ENCODE results near the gene SBK2. TPM values are rescaled to one million over a fixed set of nuclear protein-coding genes. Genes with fewer than 3 reads are reported as not detected.
A peak's percentile ranks its signal among the peaks of the same experiment; 100 is the strongest.

The SBK2 gene
- total RNA-seq, 1 experiment from 2014 or later: not detected

- peak; percentile 99 for DNase-seq (ENCODE audit: low read depth)
Observed at GRCh38 chr19:55486971-55487923, 49.7 kb downstream of the SBK2 start.

- DNase-seq (ENCODE audit: low read depth): peak; percentile 64
Observed at GRCh38 chr19:55486043-55486970, 50.6 kb downstream of the SBK2 start.

DNA sequence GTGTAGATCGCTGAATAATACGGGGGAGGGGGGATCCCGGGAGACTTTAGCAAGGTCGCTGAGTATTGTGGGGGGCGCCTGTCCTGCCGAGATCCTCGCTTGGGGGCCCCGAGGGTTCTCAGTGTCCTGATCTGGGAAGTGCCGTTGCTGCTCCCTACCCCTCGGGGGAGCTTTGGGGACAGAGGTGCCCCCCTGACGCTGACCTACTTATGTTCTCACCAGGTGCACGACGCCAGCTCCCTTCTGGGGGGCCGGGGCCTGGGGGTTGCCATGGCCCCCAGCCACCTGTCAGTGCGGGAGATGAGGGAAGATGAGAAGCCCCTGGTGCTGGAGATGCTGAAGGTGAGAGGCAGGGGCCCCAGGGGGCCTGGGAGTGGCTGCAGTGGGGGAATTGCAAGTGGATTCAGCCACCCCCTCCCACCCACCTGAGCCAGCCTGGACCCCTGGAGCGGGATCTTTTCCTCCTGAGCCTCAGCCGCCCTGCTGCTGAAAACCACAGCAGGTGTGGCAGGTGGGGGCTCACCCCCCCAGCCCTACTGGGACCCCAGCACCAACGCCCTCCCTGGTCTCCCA, 51.4 kb downstream of the SBK2 start:
- DNase-seq (ENCODE audit: low read depth): no peak

DNA sequence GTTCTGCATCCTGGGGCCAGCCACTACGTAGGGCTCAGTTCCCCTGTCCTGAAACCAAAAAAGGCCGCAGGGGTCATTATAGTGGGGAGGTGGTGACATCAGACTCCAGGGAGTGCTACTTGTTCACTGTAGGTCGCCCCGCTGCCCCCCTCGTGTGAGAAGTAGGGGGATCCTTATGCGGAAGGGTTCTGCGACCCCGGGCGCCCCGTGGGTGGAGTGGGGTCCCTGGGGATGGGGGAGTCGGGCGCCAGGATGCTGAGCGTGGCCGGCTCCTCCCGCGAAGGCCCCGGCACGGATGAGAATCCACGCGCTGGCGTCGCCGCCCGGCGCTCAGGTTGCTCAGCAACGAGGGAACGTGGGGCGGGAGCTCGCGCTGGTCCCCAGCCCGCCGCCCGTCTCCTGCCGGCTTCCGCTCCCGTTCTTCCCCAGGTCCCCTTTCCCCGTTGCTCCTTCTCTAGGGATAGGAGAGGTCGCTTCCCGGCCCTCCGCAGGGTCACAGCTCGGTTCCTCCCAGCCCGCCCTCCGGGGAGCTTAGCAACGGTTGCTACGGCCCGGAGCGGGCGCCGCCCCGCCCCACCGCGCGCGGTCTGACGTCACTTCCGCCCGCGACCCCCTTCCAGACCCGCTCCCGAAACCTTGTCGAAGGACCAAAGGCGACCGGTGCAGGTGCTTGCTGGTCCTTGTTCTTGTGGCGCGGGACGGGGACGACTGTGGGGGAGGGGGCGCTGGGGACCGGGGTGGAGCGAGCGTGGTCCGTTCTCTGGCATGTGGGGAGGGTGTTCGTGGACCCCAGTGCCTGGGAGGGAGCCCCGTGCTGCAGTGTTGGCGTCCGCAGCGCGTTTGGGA, 52.1 kb downstream of the SBK2 start, which contains the start of gene NAT14:
Gene NAT14, plus strand, starts transcription at position 596 of the 846 bp plus-strand sequence. CDS start 521 bp downstream, outside the sequence.
- peak; percentile 68 for DNase-seq (ENCODE audit: low read depth)

DNA sequence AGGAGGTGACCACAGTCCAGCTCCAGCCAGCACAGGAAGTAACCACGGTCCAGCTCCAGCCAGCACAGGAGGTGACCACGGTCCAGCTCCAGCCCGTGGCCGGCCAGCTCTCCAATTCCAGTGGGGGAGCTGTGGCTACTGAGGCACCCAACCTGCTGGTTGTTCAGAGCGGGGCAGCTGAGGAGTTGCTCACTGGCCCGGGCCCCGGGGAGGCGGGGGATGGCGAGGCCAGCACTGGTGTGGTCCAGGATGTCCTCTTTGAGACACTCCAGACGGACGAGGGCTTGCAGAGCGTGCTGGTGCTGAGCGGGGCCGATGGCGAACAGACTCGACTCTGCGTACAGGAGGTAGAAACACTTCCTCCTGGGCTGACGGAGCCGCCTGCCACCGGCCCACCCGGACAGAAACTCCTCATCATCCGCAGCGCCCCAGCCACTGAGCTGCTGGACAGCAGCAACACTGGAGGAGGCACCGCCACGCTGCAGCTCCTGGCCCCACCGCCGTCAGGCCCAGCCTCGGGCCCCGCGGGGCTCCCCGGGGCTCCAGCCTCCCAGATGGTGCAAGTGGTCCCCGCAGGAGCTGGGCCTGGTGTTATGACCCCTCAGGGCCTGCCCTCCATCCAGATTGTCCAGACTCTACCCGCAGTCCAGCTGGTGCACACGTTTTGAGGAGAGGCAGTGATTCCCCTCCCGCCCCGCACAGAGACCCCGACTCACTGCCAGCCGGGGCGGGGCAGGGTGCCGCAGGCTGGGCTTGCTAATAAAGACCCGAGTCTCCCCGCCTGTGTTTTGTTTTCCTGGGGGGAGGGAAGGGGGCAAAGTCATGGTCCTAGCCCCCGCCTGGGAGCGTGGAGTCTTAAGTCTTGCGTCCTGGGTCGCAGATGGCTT, 53.0 kb downstream of the SBK2 start:
- DNase-seq (ENCODE audit: low read depth): no peak

GRCh38 chr19:55482967-55483705, 53.8 kb downstream of the SBK2 start:
- DNase-seq (ENCODE audit: low read depth): no peak

DNA sequence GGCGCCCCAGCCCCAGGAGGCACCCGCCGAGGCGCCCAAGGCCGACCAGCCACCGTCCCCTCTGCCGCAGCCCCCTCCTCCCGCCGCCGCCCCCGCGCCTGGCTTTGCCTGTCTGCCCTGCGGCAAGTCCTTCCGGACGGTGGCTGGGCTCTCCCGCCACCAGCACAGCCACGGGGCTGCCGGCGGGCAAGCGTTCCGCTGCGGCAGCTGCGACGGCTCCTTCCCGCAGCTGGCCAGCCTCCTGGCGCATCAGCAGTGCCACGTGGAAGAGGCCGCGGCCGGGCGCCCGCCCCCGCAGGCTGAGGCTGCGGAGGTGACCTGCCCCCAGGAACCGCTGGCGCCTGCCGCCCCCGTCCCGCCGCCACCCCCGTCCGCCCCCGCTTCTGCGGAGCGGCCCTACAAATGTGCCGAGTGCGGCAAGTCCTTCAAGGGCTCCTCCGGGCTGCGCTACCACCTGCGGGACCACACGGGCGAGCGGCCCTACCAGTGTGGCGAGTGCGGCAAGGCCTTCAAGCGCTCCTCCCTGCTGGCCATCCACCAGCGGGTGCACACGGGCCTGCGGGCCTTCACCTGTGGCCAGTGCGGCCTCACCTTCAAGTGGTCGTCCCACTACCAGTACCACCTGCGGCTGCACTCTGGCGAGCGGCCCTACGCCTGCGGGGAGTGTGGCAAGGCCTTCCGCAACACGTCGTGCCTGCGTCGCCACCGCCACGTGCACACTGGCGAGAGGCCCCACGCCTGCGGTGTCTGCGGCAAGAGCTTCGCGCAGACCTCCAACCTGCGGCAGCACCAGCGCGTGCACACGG, 54.6 kb downstream of the SBK2 start:
- DNase-seq (ENCODE audit: low read depth): no peak

- DNase-seq (ENCODE audit: low read depth): no peak
Observed at GRCh38 chr19:55481794-55482155, 55.2 kb downstream of the SBK2 start.

DNA sequence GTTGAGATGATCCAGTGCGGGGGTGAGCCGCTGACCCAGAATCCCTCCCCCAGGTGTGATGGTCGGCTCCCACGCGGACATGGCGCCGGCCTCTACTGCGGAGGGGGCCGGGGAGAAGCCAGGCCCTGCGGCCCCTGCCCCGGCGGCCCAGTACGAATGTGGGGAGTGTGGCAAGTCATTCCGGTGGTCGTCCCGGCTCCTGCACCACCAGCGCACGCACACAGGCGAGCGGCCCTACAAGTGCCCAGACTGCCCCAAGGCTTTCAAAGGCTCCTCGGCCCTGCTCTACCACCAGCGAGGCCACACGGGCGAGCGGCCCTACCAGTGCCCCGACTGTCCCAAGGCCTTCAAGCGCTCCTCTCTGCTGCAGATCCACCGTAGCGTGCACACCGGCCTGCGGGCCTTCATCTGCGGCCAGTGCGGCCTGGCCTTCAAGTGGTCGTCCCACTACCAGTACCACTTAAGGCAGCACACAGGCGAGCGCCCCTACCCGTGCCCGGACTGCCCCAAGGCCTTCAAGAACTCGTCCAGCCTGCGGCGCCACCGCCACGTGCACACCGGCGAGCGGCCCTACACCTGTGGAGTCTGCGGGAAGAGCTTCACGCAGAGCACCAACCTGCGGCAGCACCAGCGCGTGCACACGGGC, 55.7 kb downstream of the SBK2 start:
- no peak for DNase-seq (ENCODE audit: low read depth)

DNA sequence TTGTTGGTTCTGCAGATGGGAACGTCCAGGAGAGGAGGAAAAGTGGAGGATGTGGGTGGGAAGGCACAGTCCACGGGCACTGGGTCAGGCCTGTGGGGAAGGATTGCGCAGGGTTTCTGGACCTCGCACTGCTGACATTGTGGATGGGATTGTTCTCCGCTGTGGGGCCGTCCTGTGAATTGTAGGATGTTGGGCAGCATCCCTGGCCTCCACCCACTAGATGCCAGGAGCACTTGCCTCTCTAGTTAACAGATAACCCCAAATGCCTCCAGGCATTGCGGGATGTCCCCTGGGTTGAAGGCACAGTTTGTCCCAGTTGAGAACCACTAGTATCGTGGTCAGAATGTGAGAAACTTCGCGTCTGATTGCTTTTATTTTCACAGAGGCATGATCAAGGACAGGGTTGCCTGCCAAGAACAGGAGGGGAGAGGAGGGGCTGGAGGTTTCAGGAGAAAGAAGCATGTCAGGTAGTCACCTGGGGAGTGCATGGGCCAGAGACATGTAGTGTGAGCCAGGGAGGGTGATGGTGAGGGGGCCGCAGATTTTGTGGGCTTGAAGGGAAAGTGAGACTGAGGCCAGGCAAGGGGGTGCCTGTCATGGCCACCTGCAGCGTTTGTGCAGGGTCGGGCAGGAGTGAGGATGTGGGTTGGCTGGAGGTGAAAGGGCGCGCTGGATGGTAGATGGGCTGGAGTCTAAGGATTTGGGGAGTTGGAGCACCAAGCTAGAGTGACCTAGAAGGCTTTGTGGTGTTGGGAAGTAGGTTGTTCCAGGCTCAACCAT, 57.3 kb downstream of the SBK2 start:
- DNase-seq (ENCODE audit: low read depth): no peak

DNA sequence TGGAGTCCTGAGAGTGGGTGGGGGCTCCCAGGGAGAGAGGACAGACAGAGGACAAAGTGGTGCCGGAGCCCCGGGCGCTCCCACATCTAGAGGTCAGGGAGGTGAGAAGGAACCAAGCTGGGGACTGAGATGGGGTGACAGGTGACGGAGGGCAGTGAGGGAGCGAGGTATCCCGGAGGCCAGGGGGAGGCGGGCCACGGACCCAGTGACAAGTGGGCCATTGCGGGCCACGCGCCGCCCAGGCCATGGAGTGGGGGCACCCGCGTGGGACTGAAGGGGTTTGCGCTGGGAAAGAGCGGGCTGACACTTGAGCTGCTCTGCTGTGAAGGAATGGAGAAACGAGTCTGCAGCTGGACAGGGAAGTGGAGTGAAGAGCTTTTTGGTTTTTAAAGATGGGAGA, 57.9 kb downstream of the SBK2 start:
- DNase-seq (ENCODE audit: low read depth): no peak

Other genes starting within 250 kb of the SBK2 start
- gene TMEM150B, start 211.8 kb downstream of the SBK2 start, total RNA-seq (2014; rRNA removed; shearing (Covaris generic)): not detected in 2 replicates
- gene KMT5C, start 197.3 kb downstream of the SBK2 start, total RNA-seq (2014; rRNA removed; shearing (Covaris generic)): 4.1 and 5.6 TPM in 2 replicates
- gene COX6B2, start 182.4 kb downstream of the SBK2 start, total RNA-seq (2014; rRNA removed; shearing (Covaris generic)): 0.10 TPM in 1 of 2 replicates, not detected in the other
- not detected in 2 replicates for gene GARIN5B, start 173.9 kb downstream of the SBK2 start, total RNA-seq (2014; rRNA removed; shearing (Covaris generic))
- gene IL11, start 166.7 kb downstream of the SBK2 start, total RNA-seq (2014; rRNA removed; shearing (Covaris generic)): 5.6 and 8.4 TPM in 2 replicates
- not detected in 2 replicates for gene TMEM190, start 160.3 kb downstream of the SBK2 start, total RNA-seq (2014; rRNA removed; shearing (Covaris generic))
- not detected in 2 replicates for gene TMEM238, start 152.8 kb downstream of the SBK2 start, total RNA-seq (2014; rRNA removed; shearing (Covaris generic))
- 457 and 492 TPM in 2 replicates for gene RPL28, start 151.2 kb downstream of the SBK2 start, total RNA-seq (2014; rRNA removed; shearing (Covaris generic))
- 250 and 347 TPM in 2 replicates for gene UBE2S, start 129.3 kb downstream of the SBK2 start, total RNA-seq (2014; rRNA removed; shearing (Covaris generic))
- 0.12 TPM in 1 of 2 replicates, not detected in the other for gene SHISA7, start 93.8 kb downstream of the SBK2 start, total RNA-seq (2014; rRNA removed; shearing (Covaris generic))
- 81.9 and 120 TPM in 2 replicates for gene ISOC2, start 75.5 kb downstream of the SBK2 start, total RNA-seq (2014; rRNA removed; shearing (Covaris generic))
- gene C19orf85, start 72.4 kb downstream of the SBK2 start, total RNA-seq (2014; rRNA removed; shearing (Covaris generic)): not detected in 2 replicates
- 3.1 and 5.3 TPM in 2 replicates for gene ZNF628, start 60.5 kb downstream of the SBK2 start, total RNA-seq (2014; rRNA removed; shearing (Covaris generic))
- gene NAT14, start 51.9 kb downstream of the SBK2 start, total RNA-seq (2014; rRNA removed; shearing (Covaris generic)): 18.5 and 25.3 TPM in 2 replicates
- gene SSC5D, start 48.7 kb downstream of the SBK2 start, total RNA-seq (2014; rRNA removed; shearing (Covaris generic)): 3.2 and 3.6 TPM in 2 replicates
- gene SBK3, start 8.4 kb upstream of the SBK2 start, total RNA-seq (2014; rRNA removed; shearing (Covaris generic)): 0.24 TPM in 1 of 2 replicates, not detected in the other
- 1.3 and 2.4 TPM in 2 replicates for gene ZNF579, start 43.7 kb upstream of the SBK2 start, total RNA-seq (2014; rRNA removed; shearing (Covaris generic))
- gene FIZ1, start 62.4 kb upstream of the SBK2 start, total RNA-seq (2014; rRNA removed; shearing (Covaris generic)): 2.4 and 3.0 TPM in 2 replicates
- gene ZNF524, start 63.2 kb upstream of the SBK2 start, total RNA-seq (2014; rRNA removed; shearing (Covaris generic)): 14.7 and 16.9 TPM in 2 replicates
- 0.12 and 0.68 TPM in 2 replicates for gene ZNF865, start 68.5 kb upstream of the SBK2 start, total RNA-seq (2014; rRNA removed; shearing (Covaris generic))
- gene ZNF784, start 87.4 kb upstream of the SBK2 start, total RNA-seq (2014; rRNA removed; shearing (Covaris generic)): 1.6 and 2.6 TPM in 2 replicates
- gene ZNF580, start 103.9 kb upstream of the SBK2 start, total RNA-seq (2014; rRNA removed; shearing (Covaris generic)): 11.3 and 12.9 TPM in 2 replicates
- gene ZNF581, start 106.5 kb upstream of the SBK2 start, total RNA-seq (2014; rRNA removed; shearing (Covaris generic)): 13.5 and 13.7 TPM in 2 replicates
- gene CCDC106, start 111.1 kb upstream of the SBK2 start, total RNA-seq (2014; rRNA removed; shearing (Covaris generic)): 3.7 and 5.7 TPM in 2 replicates
- 80.3 and 108 TPM in 2 replicates for gene U2AF2, start 117.9 kb upstream of the SBK2 start, total RNA-seq (2014; rRNA removed; shearing (Covaris generic))
- gene EPN1, start 138.1 kb upstream of the SBK2 start, total RNA-seq (2014; rRNA removed; shearing (Covaris generic)): 26.0 and 46.4 TPM in 2 replicates
- gene NLRP9, start 201.3 kb upstream of the SBK2 start, total RNA-seq (2014; rRNA removed; shearing (Covaris generic)): not detected in 2 replicates
- 0.24 TPM in 1 of 2 replicates, not detected in the other for gene RFPL4A, start 222.0 kb upstream of the SBK2 start, total RNA-seq (2014; rRNA removed; shearing (Covaris generic))
- 0.20 TPM in 1 of 2 replicates, not detected in the other for gene RFPL4AL1, start 232.0 kb upstream of the SBK2 start, total RNA-seq (2014; rRNA removed; shearing (Covaris generic))